GM18951 (cell line): Measurements from ENCODE around the gene MAP3K2.
A peak's percentile ranks its signal among the peaks of the same experiment; 100 is the strongest.

ENCODE experiments used
- POLR2A ChIP-seq: IDR thresholded peaks from 4 replicates; pipeline ENCODE4 v1.6.1; 2011; ENCODE audit warnings: mild to moderate bottlenecking; ENCODE audit not compliant: insufficient read length, insufficient read depth; ENCODE audit errors: extremely low read depth
- in situ Hi-C: fragments of 300-500 bp; cut with MboI; formaldehyde crosslinking; loops from one replicate; pipeline ENCODE4 v1.12.0; 2022; ENCODE audit warnings: low sequenced_read_pairs, mixed read lengths, inconsistent platforms; ENCODE audit not compliant: unreplicated experiment

MAP3K2 gene

GRCh38 chr2:127314193-127314988 lies 73.4 kb downstream of the MAP3K2 start:
- in situ Hi-C loops: no loop called here
- TF ChIP-seq POLR2A: no peak

- TF ChIP-seq POLR2A: no peak
- in situ Hi-C loops: no loop called here
Observed at GRCh38 chr2:127313406-127313805, 74.4 kb downstream of the MAP3K2 start.

- in situ Hi-C loops: no loop called here
- no peak for TF ChIP-seq POLR2A
Observed at GRCh38 chr2:127310980-127311379, 76.8 kb downstream of the MAP3K2 start.

- no peak for TF ChIP-seq POLR2A
- in situ Hi-C loops: no loop called here
Observed at GRCh38 chr2:127309468-127309867, 78.3 kb downstream of the MAP3K2 start.

GRCh38 chr2:127308586-127309138 lies 79.1 kb downstream of the MAP3K2 start:
- in situ Hi-C loops: no loop called here
- TF ChIP-seq POLR2A: no peak

GRCh38 chr2:127305990-127306585 lies 81.7 kb downstream of the MAP3K2 start:
- no peak for TF ChIP-seq POLR2A
- in situ Hi-C loops: no loop called here

- no peak for TF ChIP-seq POLR2A
- in situ Hi-C loops: no loop called here
Observed at GRCh38 chr2:127302168-127302567, 85.6 kb downstream of the MAP3K2 start.

GRCh38 chr2:127293748-127294562 lies 93.8 kb downstream of the MAP3K2 start, which contains the start of gene ERCC3:
Gene ERCC3, minus strand, starts transcription at chr2:127294144. Its CDS starts 63 bp downstream, at chr2:127294081.
- TF ChIP-seq POLR2A: peak; percentile 92
- in situ Hi-C loops: no loop called here

GRCh38 chr2:127293386-127293747 lies 94.4 kb downstream of the MAP3K2 start:
- TF ChIP-seq POLR2A: no peak
- in situ Hi-C loops: no loop called here

GRCh38 chr2:127288274-127288673 lies 99.5 kb downstream of the MAP3K2 start:
- no peak for TF ChIP-seq POLR2A
- in situ Hi-C loops: no loop called here

GRCh38 chr2:127283275-127283674 lies 104.5 kb downstream of the MAP3K2 start:
- in situ Hi-C loops: no loop called here
- no peak for TF ChIP-seq POLR2A

GRCh38 chr2:127280693-127281092 lies 107.1 kb downstream of the MAP3K2 start:
- in situ Hi-C loops: no loop called here

GRCh38 chr2:127279781-127280180 lies 108.0 kb downstream of the MAP3K2 start:
- in situ Hi-C loops: no loop called here
- TF ChIP-seq POLR2A: no peak

More at GRCh38 chr2:127280693-127281092, 107.1 kb downstream of the MAP3K2 start:
- no peak for TF ChIP-seq POLR2A
